HL-60 (cell line): Measurements from ENCODE around the gene TMEM127.
"Not testable (repeated sequence)": the region's sequence is repeated elsewhere in the genome, so short reads cannot be mapped to it uniquely, and the experiment has no call there.

Source experiments
- DNase-seq, 2 experiments: peaks; one replicate each; pipeline ENCODE4 v3.0.0-alpha.2; 2010 to 2020; ENCODE audit warnings: low read depth in 1 of 2, low spot score in 1 of 2
- H3K27ac ChIP-seq: fragments of 250-450 bp; sonication (Bioruptor Pico); replicated peaks from 2 replicates; pipeline ENCODE4 v1.5.1; 2020; ENCODE audit warnings: mild to moderate bottlenecking, moderate library complexity
- H3K27me3 ChIP-seq: fragments of 250-450 bp; sonication (Bioruptor Pico); 2 replicates; pipeline ENCODE4 v1.5.1; 2021; ENCODE audit warnings: mild to moderate bottlenecking, moderate library complexity; ENCODE audit not compliant: insufficient read depth, poor library complexity, severe bottlenecking
- H3K4me3 ChIP-seq: replicated peaks from 2 replicates; pipeline ENCODE4 v1.5.1; 2011; ENCODE audit warnings: mild to moderate bottlenecking, control low read depth, low read length; ENCODE audit not compliant: insufficient read depth
- CTCF ChIP-seq: IDR thresholded peaks from one replicate; pipeline ENCODE4 v1.5.1; 2011; ENCODE audit warnings: low read length, control low read depth, inconsistent platforms; ENCODE audit not compliant: insufficient read depth
- GABPA ChIP-seq: IDR thresholded peaks from 2 replicates; pipeline ENCODE4 v1.6.1; 2012; ENCODE audit warnings: low read depth
- POLR2AphosphoS5 ChIP-seq: IDR thresholded peaks from 2 replicates; pipeline ENCODE4 v1.6.1; 2012; ENCODE audit warnings: low read depth
- SPI1 ChIP-seq: IDR thresholded peaks from 2 replicates; pipeline ENCODE4 v1.6.1; 2012; ENCODE audit warnings: low read depth, mild to moderate bottlenecking, borderline replicate concordance
- TF ChIP-seq, protein P1 (sequence below): IDR thresholded peaks from 2 replicates; pipeline ENCODE4 v1.6.1; 2012; ENCODE audit warnings: low read depth; ENCODE audit not compliant: insufficient replicate concordance

Gene TMEM127

DNA sequence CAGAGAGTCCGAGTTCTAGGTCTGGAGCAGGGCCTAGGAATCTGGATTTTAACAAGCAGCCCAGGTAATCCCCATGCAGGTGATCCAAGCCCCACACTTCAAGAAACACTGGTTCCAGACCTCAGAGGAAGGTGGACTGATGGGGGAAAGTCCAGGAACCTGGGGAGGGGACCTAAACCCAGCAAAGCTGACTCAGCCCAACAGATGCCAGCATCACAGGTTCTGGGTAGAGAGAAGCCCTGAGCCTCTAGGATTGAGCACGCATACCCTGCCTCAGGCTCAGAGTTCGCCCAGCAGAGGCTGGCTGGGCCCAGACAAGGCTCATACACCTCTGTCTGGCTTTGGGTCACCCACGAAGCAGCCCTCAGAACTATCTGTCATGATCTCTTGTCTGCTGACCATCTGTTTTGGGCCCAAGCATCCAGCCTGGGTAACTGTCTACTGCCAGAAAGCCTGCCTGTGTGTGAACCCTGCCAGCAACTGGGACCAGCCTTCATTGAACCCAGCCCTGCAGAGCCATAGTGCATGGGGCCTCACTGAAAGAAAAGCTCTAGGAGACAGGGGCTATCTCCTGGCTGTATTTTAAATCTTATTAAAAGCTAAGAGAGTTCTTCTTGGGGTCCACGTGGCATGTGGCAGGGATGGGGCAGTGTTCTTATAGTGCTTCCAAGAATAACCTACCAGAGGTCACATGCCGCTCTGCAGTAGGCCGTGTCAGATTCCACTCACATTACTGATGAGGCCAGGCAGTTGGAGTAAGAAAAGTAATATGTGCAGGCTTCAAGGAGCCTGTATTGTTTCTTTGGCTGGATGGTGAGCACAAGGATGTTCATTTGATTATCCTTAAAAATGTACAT lies 7.4 kb downstream of the TMEM127 start:
- no peaks in the 10 kb centered on the region for H3K27me3 ChIP-seq
- TF ChIP-seq CTCF (no peak), SPI1 (no peak), POLR2AphosphoS5 (no peak), GABPA (no peak)
- TF ChIP-seq, protein P1, sequence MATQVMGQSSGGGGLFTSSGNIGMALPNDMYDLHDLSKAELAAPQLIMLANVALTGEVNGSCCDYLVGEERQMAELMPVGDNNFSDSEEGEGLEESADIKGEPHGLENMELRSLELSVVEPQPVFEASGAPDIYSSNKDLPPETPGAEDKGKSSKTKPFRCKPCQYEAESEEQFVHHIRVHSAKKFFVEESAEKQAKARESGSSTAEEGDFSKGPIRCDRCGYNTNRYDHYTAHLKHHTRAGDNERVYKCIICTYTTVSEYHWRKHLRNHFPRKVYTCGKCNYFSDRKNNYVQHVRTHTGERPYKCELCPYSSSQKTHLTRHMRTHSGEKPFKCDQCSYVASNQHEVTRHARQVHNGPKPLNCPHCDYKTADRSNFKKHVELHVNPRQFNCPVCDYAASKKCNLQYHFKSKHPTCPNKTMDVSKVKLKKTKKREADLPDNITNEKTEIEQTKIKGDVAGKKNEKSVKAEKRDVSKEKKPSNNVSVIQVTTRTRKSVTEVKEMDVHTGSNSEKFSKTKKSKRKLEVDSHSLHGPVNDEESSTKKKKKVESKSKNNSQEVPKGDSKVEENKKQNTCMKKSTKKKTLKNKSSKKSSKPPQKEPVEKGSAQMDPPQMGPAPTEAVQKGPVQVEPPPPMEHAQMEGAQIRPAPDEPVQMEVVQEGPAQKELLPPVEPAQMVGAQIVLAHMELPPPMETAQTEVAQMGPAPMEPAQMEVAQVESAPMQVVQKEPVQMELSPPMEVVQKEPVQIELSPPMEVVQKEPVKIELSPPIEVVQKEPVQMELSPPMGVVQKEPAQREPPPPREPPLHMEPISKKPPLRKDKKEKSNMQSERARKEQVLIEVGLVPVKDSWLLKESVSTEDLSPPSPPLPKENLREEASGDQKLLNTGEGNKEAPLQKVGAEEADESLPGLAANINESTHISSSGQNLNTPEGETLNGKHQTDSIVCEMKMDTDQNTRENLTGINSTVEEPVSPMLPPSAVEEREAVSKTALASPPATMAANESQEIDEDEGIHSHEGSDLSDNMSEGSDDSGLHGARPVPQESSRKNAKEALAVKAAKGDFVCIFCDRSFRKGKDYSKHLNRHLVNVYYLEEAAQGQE, result no peak
- H3K4me3 ChIP-seq, result no peak overlapping the region
- peak overlapping the region; percentile 84 for H3K27ac ChIP-seq
- no peak for DNase-seq

DNA sequence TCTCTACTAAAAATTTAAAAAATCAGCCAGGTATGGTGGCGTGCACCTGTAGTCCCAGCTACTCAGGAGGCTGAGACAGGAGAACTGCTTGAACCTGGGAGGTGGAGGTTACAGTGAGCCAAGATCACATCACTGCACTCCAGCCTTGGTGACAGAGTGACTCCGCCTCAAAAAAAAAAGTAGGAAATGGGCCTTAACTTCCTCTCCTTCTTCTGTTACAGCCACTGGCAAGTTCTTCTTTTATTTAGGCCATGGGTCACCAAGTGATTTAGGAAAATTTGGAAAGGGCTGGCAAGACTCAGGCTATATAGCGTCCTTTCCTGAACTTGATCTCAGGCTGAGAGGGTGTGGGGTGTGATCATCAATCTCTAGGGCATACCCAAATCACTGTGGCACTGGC lies 8.1 kb downstream of the TMEM127 start:
- not testable (repeated sequence) for H3K27me3 ChIP-seq, H3K4me3 ChIP-seq
- TF ChIP-seq SPI1, result peak; percentile 89
- peak in 1 of 2 experiments; percentile 48 for DNase-seq
- peak overlapping the region; percentile 84 for H3K27ac ChIP-seq

DNA sequence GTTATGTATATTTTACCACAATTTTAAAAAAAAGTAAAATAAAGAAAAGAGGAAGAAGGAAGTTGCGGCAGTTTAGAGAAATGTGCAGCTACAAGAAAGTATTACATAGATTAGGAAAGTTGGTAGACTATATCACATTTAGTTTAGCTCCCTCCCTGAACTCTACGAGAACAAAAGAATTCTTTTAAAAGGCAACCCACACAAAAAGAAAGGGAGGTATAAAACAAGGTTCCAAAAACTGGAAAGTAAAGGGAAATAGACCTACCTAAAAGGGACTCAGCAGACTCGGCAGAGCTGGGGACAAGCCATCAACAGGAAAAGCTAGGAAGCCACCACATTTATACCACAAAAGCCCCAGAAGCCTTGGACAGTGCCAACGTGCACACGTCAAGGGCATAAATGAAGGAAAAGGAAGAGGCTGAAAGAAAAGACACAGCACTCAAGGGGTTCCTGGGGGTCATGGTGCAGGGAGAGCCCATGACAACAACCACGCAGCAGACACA lies 9.1 kb downstream of the TMEM127 start:
- DNase-seq, result peak in 1 of 2 experiments; percentile 72
- H3K27me3 ChIP-seq, result no peaks in the 10 kb centered on the region
- TF ChIP-seq CTCF (no peak), GABPA (no peak), POLR2AphosphoS5 (0 out of 2 replicates have a peak, but pooled peaks have one; percentile 21), SPI1 (0 out of 2 replicates have a peak, but pooled peaks have one; percentile 53)
- TF ChIP-seq, protein P1, result no peak
- no peak overlapping the region for H3K4me3 ChIP-seq
- H3K27ac ChIP-seq, result peak overlapping the region; percentile 84

GRCh38 chr2:96254571-96254970 lies 11.2 kb downstream of the TMEM127 start:
- TF ChIP-seq GABPA (no peak), CTCF (no peak), POLR2AphosphoS5 (no peak), SPI1 (no peak)
- TF ChIP-seq, protein P1, result no peak
- no peak overlapping the region for H3K4me3 ChIP-seq
- H3K27me3 ChIP-seq, result no peaks in the 10 kb centered on the region
- no peak for DNase-seq
- H3K27ac ChIP-seq, result no peak overlapping the region
